H7 (cell line): ENCODE measurements around the gene LGALSL. TPM values are rescaled to one million over a fixed set of nuclear protein-coding genes. Genes with fewer than 3 reads are reported as not detected.
"Not testable (repeated sequence)": the region's sequence is repeated elsewhere in the genome, so short reads cannot be mapped to it uniquely, and the experiment has no call there.

ENCODE experiments used
- DNase-seq: peaks from one replicate; pipeline ENCODE4 v3.0.0; 2012
- H3K27me3 ChIP-seq: 2 replicates; pipeline ENCODE4 v1.6.0; 2011; ENCODE audit warnings: mild to moderate bottlenecking, low read length; ENCODE audit not compliant: control insufficient read depth, insufficient read depth
- H3K36me3 ChIP-seq: replicated peaks from 2 replicates; pipeline ENCODE4 v1.5.1; 2011; ENCODE audit warnings: low read length; ENCODE audit not compliant: control insufficient read depth, insufficient read depth
- H3K4me3 ChIP-seq: 2 replicates; pipeline ENCODE4 v1.5.1; 2011; ENCODE audit warnings: low read depth, mild to moderate bottlenecking, control low read depth, low read length, moderate library complexity; ENCODE audit not compliant: insufficient read depth
- total RNA-seq: library from RNA; depleted of rRNA; stranded (reverse); fragments of >200 nt; shearing (Covaris generic); gene quantifications from 2 replicates; pipeline ENCODE4 v1.2.3, GENCODE V29; 2014

LGALSL gene
- total RNA-seq, 1 experiment from 2014 or later: 12.0 TPM

DNA sequence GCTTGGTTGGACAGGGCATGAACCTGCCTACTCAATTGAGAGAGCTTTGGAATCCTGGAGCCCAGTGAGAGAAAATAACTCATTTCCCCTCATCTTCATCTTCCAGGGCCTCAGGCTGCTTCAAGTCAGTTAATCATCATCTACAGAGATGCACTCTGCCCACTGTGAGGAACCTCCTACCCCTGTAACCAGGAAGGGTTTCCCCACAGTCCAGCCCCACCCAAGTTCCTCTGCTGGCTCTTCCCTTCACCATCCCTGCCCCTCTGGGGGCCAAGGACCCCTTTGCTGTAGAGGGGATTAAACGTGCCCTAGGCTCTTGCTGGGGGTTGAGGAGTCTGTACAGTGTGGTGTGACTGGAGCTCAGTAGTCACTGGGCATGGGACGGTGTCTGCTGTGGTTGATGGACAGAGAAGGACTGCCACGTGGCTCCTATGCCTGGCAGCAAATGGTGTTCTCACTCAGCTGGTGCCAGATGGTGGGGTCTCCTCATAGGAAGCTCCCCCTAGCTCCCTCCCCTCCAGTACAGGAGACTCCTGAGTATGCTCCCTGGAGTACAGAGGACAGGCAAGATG is 29.5 kb upstream of the LGALSL start:
- Histone ChIP-seq H3K4me3 (no peak overlapping the region), H3K36me3 (no peaks in the 10 kb centered on the region), H3K27me3 (no peaks in the 10 kb centered on the region)
- no peak for DNase-seq

DNA sequence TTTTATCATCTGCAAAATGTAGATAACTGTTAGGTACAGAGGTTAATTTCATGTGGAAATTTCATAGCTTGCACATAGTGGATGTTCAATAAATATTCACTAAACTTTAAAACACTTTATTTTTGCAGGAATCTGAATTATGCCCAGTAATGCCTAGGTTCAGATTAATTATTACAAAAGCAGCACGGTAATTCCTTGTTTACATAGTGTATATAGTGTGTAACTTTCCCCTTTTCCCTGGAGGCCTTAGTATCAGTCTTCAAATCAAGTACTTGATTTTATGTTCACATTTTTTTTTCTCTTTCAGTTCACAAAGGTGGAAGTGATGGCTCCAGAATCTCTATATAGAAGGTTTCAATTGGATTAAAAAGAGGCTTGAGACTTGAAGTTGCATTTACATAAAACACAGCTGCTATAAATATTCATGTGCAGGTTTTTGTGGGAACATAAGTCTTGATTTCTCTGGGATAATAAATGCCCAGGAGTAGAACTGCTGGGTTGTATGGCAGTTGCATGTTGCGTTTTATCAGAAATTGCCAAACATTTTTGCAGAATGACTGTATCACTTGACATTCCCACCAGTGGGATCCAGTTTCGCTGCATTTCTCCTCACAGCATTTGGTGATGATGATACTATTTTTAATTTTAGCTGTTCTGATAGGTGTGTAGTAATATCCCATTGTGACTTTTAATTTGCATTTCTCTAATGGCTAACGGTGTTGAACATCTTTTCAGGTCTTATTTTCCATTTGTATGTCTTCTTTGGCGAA is 27.6 kb upstream of the LGALSL start:
- Histone ChIP-seq H3K4me3 (no peak overlapping the region), H3K27me3 (no peaks in the 10 kb centered on the region), H3K36me3 (no peaks in the 10 kb centered on the region)
- no peak for DNase-seq

DNA sequence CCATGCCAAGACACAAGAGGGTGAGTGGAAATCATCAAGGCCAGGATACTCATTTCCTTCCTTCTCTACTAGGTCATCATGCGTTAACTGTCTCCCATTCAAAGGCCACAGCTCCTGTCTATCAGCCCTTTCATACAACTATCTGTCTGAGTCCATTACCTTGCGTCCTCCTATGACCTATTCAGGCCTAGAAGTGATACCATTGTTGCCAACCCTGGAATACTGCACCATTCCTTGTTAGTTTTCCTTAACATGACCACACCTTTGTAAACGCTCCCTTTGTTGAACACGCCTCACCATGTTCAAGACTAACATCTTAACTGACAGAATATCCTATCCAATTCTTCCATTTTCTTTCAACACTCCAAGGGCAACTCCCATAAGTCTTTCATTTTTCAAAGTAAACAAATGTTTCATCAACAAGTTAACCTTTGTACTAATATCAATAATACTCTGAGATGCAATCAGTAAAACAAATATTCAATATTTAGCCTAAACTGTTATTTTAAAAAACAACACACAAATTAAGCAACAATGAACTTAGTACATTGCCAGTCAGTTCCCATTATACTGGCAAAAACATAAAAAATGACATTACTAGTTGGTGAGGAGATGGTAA is 19.8 kb upstream of the LGALSL start:
- Histone ChIP-seq H3K4me3 (no peak overlapping the region), H3K27me3 (no peaks in the 10 kb centered on the region), H3K36me3 (no peaks in the 10 kb centered on the region)
- no peak for DNase-seq

DNA sequence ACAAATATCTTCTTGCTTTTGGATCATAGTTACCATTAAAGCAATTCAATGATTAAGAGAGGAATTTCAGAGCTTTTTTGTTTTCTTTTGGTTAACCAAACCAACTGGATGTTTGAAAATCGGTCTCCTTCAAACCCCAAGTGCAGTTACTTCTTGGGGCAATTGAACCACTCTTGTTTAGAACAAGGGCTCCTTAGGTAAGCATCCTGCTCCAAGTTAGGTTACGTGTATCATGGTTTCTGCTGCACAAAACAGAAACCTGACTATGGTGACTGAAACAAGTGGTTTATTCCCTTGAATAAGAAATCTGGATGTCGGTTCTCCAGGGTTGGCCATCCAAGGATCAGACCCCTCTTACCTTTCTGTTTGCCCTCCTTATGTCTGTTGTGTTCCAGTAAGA is 16.1 kb upstream of the LGALSL start:
- no peak for DNase-seq
- no peak overlapping the region for H3K4me3 ChIP-seq
- no peaks in the 10 kb centered on the region for H3K27me3 ChIP-seq
- no peaks in the 10 kb centered on the region for H3K36me3 ChIP-seq

DNA sequence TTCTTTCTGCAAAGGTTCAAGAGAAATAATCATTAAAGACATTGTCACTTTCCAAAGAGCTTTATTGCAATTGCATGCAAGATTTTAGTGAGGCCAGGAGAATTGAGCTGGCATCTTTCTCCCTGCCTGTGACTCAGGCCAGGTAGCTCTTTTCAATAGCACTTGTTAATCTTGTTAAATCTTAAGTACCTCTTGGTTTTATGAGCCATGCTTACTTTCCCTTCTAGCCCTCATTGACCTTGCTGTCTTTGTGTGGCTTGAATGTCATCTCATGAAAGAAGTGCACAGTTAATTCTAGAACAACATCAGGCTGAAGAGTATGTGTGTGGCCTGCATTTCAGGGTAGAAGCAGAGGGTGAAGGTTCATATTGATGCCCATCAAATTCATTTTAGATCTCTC is 14.8 kb upstream of the LGALSL start:
- Histone ChIP-seq H3K36me3 (no peaks in the 10 kb centered on the region), H3K4me3 (no peak overlapping the region), H3K27me3 (no peaks in the 10 kb centered on the region)
- no peak for DNase-seq

DNA sequence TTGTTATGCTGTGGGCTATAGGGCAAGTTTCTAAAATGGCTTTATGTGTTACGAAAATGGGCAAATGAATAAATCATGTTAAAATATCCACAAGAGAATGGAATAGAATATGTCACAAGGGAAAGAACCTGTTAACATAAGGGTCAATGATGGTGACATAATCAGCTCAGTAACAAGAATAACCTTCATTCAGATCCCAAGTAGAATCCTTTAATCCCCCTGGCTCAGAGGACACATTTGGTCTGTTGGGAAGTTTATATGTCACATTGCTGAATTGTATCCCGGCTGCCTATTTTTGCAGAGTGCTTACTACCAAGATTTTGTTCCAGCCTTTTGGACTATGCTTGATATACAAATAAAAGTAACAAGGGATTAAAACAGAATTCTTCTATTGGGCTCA is 13.1 kb upstream of the LGALSL start:
- no peaks in the 10 kb centered on the region for H3K27me3 ChIP-seq
- no peak for DNase-seq
- H3K4me3 ChIP-seq: no peak overlapping the region
- no peaks in the 10 kb centered on the region for H3K36me3 ChIP-seq

DNA sequence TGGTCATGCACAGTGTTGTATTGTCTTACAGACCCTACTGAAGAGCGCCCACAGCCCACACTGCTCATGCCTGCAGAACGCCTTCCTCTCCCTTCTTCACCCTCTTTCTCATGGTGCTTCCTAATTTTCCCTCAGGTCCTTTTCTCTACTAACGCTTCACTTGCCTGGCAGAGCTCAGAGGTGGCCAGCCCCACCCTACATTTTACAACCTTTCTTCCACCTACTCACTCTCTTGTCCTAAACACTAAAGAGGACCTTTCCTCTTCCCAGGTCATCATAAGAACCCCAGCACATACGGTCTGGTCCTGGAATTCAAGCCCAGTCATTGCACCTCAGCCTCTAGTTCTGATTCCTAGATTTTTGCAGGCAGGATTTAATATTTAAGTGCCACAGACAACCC is 11.7 kb upstream of the LGALSL start:
- Histone ChIP-seq H3K36me3 (no peaks in the 10 kb centered on the region), H3K4me3 (no peak overlapping the region), H3K27me3 (no peaks in the 10 kb centered on the region)
- no peak for DNase-seq

DNA sequence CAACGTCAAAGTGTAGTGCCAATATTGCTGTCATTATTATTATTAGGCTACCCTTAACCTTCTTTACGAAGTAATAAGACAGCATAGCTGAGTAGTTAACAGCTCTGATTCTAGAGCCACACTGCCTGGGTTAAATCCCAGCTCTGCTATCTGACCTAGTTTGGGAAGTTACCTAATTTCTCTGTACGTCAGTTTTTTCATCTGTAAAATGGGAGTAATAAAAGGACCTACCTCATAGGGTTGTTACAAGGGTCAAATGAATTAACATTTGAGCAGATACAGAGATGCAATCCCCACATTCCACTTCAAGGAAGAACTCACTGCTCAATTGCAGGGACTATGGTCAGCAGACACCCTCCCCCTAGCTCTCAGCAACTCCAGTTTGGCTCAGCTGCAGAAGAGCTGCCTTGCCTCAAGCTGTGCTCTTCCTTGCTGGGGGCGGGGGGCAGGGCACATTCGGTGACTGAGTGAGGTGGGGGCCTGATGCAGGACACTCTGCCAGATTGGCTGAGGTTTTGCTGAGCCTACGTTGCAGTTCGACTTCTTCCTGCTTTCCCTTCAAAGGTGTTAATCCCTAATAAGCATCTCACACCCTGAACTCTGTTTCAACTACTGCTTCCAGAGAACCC is 11.0 kb upstream of the LGALSL start:
- H3K27me3 ChIP-seq: no peaks in the 10 kb centered on the region
- peak; percentile 56 for DNase-seq
- H3K4me3 ChIP-seq: no peak overlapping the region
- H3K36me3 ChIP-seq: no peaks in the 10 kb centered on the region

DNA sequence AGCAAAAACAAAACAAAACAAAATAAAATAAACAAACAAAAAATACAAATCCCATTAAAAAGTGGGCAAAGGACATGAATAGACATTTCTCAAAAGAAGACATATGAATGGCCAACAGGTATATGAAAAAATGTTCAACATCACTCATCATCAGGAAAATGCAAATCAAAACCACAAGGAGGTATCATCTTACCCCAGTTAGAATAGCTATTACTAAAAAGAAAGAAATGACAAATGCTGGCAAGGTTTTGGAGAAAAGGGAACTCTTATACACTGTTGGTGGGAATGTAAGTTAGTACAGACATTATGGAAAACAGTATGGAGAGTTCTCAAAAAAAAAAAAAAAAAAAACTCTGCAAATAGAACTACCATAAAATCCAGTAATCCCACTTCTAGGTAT is 8.0 kb upstream of the LGALSL start:
- H3K27me3 ChIP-seq, H3K36me3 ChIP-seq, DNase-seq, H3K4me3 ChIP-seq: not testable (repeated sequence)

DNA sequence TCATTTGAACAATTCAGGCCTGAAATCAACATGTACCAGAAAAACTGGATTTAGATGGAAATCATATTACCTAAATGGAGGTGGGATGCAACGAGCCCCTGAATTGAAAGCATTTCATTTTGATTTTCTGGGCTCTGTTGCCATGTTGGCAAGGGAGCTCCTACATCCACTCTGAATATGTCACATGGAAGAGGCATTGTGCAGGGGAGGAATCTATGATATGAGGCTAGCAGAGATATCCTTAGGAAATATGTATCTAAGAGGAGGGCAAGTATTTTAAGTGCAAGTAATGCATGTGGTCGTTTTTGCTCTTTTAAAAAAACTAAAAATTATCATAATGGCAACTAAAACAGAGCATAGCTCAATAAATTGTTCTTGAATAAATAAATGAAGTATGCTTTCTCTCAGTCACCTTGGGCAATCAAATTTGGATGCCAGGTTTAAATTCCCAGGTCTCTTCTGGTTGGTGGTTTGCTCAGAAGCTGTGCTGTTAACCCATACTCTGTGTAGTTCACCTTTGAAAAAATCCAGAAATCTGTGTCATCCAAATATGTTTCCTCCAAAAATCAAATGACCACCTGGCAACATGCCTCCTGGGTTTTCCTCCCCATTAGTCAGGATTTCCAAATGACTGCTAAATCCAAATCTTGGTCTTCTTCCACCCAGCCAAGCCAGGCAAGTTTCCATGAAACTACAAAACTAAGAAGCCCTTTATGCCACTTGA is 6.5 kb upstream of the LGALSL start:
- H3K27me3 ChIP-seq: no peaks in the 10 kb centered on the region
- no peaks in the 10 kb centered on the region for H3K36me3 ChIP-seq
- no peak overlapping the region for H3K4me3 ChIP-seq
- no peak for DNase-seq

DNA sequence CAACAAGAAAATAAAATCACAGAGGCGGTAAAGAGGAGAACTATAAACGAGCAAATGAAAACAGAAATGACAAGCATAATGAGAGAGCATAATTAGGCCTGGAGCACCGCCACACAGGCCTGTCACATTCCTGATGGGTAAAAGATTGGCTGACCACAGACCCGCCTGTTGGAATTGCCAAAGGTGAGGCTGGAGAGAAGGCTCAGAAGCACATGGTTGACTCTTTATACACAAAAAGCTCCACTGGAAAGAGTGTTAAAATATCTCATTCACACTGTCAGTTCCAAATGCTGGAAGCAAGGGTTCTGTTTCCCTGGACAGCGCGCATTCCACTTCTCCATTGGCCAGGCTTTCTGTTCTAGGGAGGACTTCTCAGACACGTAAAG is 5.9 kb upstream of the LGALSL start:
- Histone ChIP-seq H3K36me3 (no peaks in the 10 kb centered on the region), H3K27me3 (no peaks in the 10 kb centered on the region), H3K4me3 (no peak overlapping the region)
- no peak for DNase-seq

DNA sequence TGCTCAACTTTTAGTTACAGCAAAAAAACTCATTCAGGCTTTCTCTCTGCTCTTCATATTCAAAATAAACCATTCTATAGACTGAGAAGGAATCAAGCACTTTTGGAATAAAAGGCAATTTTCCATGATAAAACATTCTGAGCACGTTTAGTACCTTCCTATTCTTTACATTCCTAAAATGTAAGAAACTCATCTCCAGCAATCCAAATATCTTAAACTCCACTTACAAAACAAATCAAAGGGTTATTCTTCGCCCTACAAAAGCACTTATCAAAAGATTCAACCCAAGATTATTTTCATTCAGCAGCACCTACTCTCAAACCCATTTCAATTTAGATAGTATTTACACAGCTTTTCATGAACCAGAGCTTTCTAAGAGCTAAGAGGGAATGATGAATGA is 2.9 kb upstream of the LGALSL start:
- H3K27me3 ChIP-seq: no peaks in the 10 kb centered on the region
- peaks cover under 1% of the 10 kb centered on the region; the same call in 1 of the 2 replicates for H3K36me3 ChIP-seq
- DNase-seq: no peak
- H3K4me3 ChIP-seq: no peak overlapping the region

DNA sequence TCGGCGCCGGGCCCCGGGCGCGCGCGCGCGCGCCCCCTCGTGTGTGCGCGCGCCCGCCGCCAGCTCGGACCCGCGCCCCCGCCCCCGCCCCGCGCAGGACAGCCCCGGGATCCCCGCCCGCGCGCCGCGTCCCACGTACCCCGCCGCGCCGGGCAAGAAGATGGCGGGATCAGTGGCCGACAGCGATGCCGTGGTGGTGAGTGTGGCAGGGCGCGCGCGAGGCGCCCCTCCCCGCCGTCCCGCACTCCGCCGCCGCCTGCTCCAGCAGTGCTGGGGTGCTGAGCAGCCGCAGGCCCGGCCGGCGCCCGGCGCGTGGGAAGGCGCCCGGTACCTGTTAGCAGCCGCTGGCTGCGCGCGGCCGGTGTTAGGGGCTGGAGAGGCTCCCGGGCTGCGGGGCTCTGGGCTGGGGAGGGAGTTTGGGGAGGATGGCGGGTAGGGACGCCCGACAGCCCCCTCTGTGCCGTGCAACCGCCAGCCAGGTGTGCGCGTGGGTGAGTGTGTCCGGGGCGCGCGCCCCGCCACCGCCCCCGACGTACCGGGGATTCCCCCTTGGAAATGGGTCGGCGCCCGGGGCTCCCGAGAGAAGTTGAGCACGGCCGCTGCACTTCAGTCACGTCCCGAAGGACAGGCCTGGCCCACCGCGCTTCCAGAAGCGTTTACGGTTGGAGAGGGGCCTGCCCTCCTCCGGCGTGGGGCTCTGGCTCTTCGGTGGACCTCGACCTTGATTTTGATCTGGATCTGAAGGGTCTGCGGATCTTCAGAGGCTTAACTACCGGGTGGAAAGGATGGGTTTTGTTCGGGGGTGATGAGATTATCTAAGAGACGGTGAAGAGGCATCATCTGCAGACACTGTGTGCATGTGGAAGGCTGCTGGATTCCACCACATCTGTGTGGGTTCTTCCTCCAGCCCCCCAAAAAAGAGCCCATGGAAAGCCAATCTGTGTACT is 697 bp downstream of the LGALSL start:
- Histone ChIP-seq H3K36me3 (peaks cover 13% of the 10 kb centered on the region), H3K27me3 (no peaks in the 10 kb centered on the region)
- DNase-seq: peak; percentile 95

DNA sequence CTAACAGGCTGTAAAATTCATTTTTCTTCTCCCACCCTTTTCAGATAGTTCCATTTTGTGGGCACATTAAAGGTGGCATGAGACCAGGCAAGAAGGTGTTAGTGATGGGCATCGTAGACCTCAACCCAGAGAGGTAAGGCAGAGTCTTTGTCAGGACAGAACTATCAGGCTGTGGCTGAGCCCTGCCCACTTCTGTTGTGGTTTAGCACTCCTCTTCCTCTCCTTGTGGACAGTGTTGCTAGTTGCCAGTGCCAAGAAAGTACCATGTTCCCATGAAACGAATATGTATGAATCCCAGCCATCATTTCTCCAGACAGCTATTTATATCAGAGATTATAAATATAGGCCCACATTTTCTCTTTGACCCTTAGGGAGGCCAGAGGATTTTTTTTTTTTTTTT is 1.6 kb downstream of the LGALSL start:
- Histone ChIP-seq H3K4me3 (peak overlapping the region; percentile 85), H3K36me3 (peaks cover 13% of the 10 kb centered on the region), H3K27me3 (no peaks in the 10 kb centered on the region)
- no peak for DNase-seq

More for the DNA sequence above, 697 bp downstream of the LGALSL start:
- peak overlapping the region; percentile 85 for H3K4me3 ChIP-seq
